Measurements from ENCODE around the gene SV2B.

DNA sequence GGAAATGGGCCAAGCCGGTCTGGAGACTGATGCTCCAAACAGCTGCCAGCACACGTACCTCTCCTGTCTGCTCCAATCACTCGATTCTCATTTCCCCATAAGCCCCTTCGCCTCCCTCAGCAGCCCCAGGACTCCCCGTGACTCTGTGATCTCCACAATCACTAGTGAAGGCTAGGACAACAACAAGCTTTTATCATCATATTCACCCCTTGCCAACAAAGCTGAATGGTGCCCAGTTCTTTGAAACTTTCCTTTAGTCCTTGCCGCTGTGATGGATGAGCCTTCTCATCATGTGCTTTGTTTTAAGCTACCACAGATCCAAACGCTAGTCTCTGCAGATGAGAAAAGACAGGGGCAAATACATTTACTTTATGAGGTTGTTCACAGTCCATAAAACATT is 242.0 kb downstream of the SV2B start:
- TF ChIP-seq CTCF (IDR thresholded peaks at IDR 0.05) (no peak), EZH2 (IDR thresholded peaks at IDR 0.05; ENCODE audit: borderline replicate concordance, insufficient read depth, low read depth, low read length, poor library complexity, severe bottlenecking) (no peak)

Data from B cell (primary cell).